ENCODE results near the gene HOXA5. TPM values are rescaled to one million over a fixed set of nuclear protein-coding genes. Genes with fewer than 3 reads are reported as not detected.
A peak's percentile ranks its signal among the peaks of the same experiment; 100 is the strongest.

Gene HOXA5
- total RNA-seq, 4 donors from 2014 or later, result 3.6 to 8.2 (median 6.8) TPM

- peak overlapping the region; percentile 96 to 99 (median 99) for H3K27ac ChIP-seq
- intact Hi-C loops (cut with DNase I), result no loop called here
- H3K27me3 ChIP-seq, result no peaks in the 10 kb centered on the region
- H3K36me3 ChIP-seq, result no peaks in the 10 kb centered on the region
- H3K4me3 ChIP-seq, result peak overlapping the region; percentile 70 to 91 (median 78)
- no peaks in the 10 kb centered on the region for H3K9me3 ChIP-seq
- 41 to 48% methylated on average over 2 to 3 of the region's 3 CpGs for WGBS, 2 donors
- H3K4me1 ChIP-seq, result peaks cover 28 to 77% (median 37%) of the 10 kb centered on the region in 3 donors
- TF ChIP-seq, protein P1, sequence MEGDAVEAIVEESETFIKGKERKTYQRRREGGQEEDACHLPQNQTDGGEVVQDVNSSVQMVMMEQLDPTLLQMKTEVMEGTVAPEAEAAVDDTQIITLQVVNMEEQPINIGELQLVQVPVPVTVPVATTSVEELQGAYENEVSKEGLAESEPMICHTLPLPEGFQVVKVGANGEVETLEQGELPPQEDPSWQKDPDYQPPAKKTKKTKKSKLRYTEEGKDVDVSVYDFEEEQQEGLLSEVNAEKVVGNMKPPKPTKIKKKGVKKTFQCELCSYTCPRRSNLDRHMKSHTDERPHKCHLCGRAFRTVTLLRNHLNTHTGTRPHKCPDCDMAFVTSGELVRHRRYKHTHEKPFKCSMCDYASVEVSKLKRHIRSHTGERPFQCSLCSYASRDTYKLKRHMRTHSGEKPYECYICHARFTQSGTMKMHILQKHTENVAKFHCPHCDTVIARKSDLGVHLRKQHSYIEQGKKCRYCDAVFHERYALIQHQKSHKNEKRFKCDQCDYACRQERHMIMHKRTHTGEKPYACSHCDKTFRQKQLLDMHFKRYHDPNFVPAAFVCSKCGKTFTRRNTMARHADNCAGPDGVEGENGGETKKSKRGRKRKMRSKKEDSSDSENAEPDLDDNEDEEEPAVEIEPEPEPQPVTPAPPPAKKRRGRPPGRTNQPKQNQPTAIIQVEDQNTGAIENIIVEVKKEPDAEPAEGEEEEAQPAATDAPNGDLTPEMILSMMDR (IDR thresholded peaks at IDR 0.05), result no peak
- TF ChIP-seq POLR2A (IDR thresholded peaks at IDR 0.05), result no peak
- DNase-seq, result no peak
Observed at GRCh38 chr7:27118580-27118979, 24.9 kb downstream of the HOXA5 start.

- H3K4me3 ChIP-seq, result peak overlapping the region; percentile 70 to 91 (median 78)
Observed at GRCh38 chr7:27117887-27118491, 25.5 kb downstream of the HOXA5 start.

GRCh38 chr7:27116962-27117886 lies 26.3 kb downstream of the HOXA5 start:
- peak overlapping the region; percentile 70 to 91 (median 78) for H3K4me3 ChIP-seq
- WGBS, 2 donors, result 4 to 22% methylated on average over 9 to 10 of the region's 12 CpGs
- DNase-seq, result no peak
- no peaks in the 10 kb centered on the region for H3K36me3 ChIP-seq
- intact Hi-C loops (cut with DNase I), result no loop called here
- peaks cover 28 to 74% (median 36%) of the 10 kb centered on the region in 3 donors for H3K4me1 ChIP-seq
- TF ChIP-seq POLR2A (IDR thresholded peaks at IDR 0.05), result no peak
- TF ChIP-seq, protein P1 (IDR thresholded peaks at IDR 0.05), result no peak
- H3K27me3 ChIP-seq, result no peaks in the 10 kb centered on the region
- no peaks in the 10 kb centered on the region for H3K9me3 ChIP-seq
- peak overlapping the region; percentile 96 to 99 (median 99) for H3K27ac ChIP-seq

More at GRCh38 chr7:27117887-27118491, 25.5 kb downstream of the HOXA5 start:
- peak in 1 of 4 donors; percentile 23 for TF ChIP-seq POLR2A (IDR thresholded peaks at IDR 0.05)
- TF ChIP-seq, protein P1 (IDR thresholded peaks at IDR 0.05), result no peak
- intact Hi-C loops (cut with DNase I), result no loop called here
- DNase-seq, result no peak
- Histone ChIP-seq H3K9me3 (no peaks in the 10 kb centered on the region), H3K27me3 (no peaks in the 10 kb centered on the region), H3K36me3 (no peaks in the 10 kb centered on the region), H3K4me1 (peaks cover 28 to 74% (median 34%) of the 10 kb centered on the region in 3 donors), H3K27ac (peak overlapping the region; percentile 96 to 99 (median 99))
- 19 to 42% methylated on average over 13 to 19 of the region's 19 CpGs for WGBS, 2 donors

DNA sequence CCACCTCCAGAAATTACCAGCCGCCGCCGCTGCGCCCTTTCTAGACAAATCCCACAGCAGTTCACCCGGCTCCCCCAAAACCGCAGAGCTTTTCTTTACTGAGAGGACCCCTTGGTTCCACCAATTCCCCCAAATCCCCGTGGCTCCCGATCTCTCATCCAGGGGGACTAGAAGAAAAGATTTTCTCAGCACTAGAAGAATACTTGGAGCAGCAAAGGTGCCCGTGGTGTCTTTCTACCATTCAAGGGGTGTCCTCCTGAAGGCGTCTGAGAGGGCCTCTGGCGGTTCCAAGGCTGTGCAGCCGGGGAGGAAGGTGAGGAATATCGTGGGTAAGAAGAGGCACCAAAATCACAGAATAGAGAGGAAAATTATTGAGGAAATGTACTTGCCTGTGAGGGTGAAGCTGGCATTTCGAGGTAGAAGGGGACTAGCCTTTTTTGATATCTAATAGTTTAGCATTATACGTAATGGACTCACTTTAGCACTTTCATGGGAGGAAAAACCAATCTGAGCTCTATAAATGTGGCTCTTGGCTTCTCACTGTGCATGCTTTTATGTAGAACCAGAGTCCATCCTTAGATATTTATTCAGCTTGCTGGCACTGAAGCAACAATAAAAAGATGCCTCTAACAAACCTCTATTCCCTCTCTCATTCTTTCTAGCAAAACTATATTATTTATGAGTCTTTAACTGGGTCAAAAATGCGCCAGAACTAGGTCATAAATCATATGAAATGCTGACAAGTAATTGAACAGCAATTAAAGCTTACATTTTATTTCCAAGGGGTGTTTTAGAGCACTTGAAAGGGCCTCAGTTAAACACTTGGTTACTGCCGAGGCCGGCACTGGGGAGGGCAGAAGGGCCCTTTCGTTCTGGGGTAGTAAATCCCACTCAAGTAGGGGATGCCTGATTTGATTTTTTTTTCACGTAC lies 27.2 kb downstream of the HOXA5 start:
- H3K27me3 ChIP-seq, result no peaks in the 10 kb centered on the region
- H3K27ac ChIP-seq, result peak overlapping the region; percentile 96 to 99 (median 99)
- no peaks in the 10 kb centered on the region for H3K36me3 ChIP-seq
- TF ChIP-seq, protein P1 (IDR thresholded peaks at IDR 0.05), result no peak
- TF ChIP-seq POLR2A (IDR thresholded peaks at IDR 0.05), result no peak
- H3K4me3 ChIP-seq, result peak overlapping the region; percentile 70 to 91 (median 78)
- H3K9me3 ChIP-seq, result no peaks in the 10 kb centered on the region
- intact Hi-C loops (cut with DNase I), result no loop called here
- no peak for DNase-seq
- WGBS, 2 donors, result 22 to 24% methylated on average over 20 of the region's 20 CpGs
- peaks cover 28 to 74% (median 43%) of the 10 kb centered on the region in 3 donors for H3K4me1 ChIP-seq
